GM18526 (cell line): ENCODE data around the gene COBLL1.

ENCODE experiments used
- POLR2A ChIP-seq: IDR thresholded peaks from 3 replicates; pipeline ENCODE4 v1.6.1; 2011; ENCODE audit not compliant: insufficient read length; ENCODE audit errors: extremely low read depth

COBLL1 gene

GRCh38 chr2:164725542-164725941, 116.1 kb downstream of the COBLL1 start:
- no peak for TF ChIP-seq POLR2A

- no peak for TF ChIP-seq POLR2A
Measured at GRCh38 chr2:164722616-164723338, 118.8 kb downstream of the COBLL1 start.

GRCh38 chr2:164721430-164721829, 120.2 kb downstream of the COBLL1 start:
- TF ChIP-seq POLR2A: no peak

- no peak for TF ChIP-seq POLR2A
Measured at GRCh38 chr2:164719996-164720941, 121.4 kb downstream of the COBLL1 start.

- TF ChIP-seq POLR2A: no peak
Measured at GRCh38 chr2:164717000-164717803, 124.4 kb downstream of the COBLL1 start.

GRCh38 chr2:164714471-164714870, 127.2 kb downstream of the COBLL1 start:
- TF ChIP-seq POLR2A: no peak

- no peak for TF ChIP-seq POLR2A
Measured at GRCh38 chr2:164711766-164712138, 129.9 kb downstream of the COBLL1 start.

- no peak for TF ChIP-seq POLR2A
Measured at GRCh38 chr2:164710837-164711765, 130.5 kb downstream of the COBLL1 start.

GRCh38 chr2:164706522-164706921, 135.1 kb downstream of the COBLL1 start:
- TF ChIP-seq POLR2A: no peak

- no peak for TF ChIP-seq POLR2A
Measured at GRCh38 chr2:164705412-164706167, 136.0 kb downstream of the COBLL1 start.

GRCh38 chr2:164703915-164704706, 137.5 kb downstream of the COBLL1 start:
- no peak for TF ChIP-seq POLR2A

GRCh38 chr2:164701565-164701964, 140.1 kb downstream of the COBLL1 start:
- TF ChIP-seq POLR2A: no peak

- TF ChIP-seq POLR2A: no peak
Measured at GRCh38 chr2:164700390-164700789, 141.2 kb downstream of the COBLL1 start.
